Hepatocyte (in vitro differentiated cells): ENCODE data around the gene DHDH.

Experiments used
- EZH2 ChIP-seq: fragments of 200-600 bp; sonication (generic); IDR thresholded peaks from 2 replicates; pipeline ENCODE4 v1.6.1; 2016; ENCODE audit warnings: antibody characterized with exemption, mild to moderate bottlenecking, borderline replicate concordance
- TF ChIP-seq, protein P1 (sequence below): fragments of 200-600 bp; sonication (generic); IDR thresholded peaks from 2 replicates; pipeline ENCODE4 v1.5.1; 2016; ENCODE audit warnings: antibody characterized with exemption, mild to moderate bottlenecking; ENCODE audit not compliant: poor library complexity

GRCh38 chr19:48943081-48943480, 9.6 kb downstream of the DHDH start:
- TF ChIP-seq, protein P1, sequence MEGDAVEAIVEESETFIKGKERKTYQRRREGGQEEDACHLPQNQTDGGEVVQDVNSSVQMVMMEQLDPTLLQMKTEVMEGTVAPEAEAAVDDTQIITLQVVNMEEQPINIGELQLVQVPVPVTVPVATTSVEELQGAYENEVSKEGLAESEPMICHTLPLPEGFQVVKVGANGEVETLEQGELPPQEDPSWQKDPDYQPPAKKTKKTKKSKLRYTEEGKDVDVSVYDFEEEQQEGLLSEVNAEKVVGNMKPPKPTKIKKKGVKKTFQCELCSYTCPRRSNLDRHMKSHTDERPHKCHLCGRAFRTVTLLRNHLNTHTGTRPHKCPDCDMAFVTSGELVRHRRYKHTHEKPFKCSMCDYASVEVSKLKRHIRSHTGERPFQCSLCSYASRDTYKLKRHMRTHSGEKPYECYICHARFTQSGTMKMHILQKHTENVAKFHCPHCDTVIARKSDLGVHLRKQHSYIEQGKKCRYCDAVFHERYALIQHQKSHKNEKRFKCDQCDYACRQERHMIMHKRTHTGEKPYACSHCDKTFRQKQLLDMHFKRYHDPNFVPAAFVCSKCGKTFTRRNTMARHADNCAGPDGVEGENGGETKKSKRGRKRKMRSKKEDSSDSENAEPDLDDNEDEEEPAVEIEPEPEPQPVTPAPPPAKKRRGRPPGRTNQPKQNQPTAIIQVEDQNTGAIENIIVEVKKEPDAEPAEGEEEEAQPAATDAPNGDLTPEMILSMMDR, result no peak
- TF ChIP-seq EZH2, result no peak
